OCI-LY1 (cell line): ENCODE results near the gene PPCS.
"Not testable (repeated sequence)": the region's sequence is repeated elsewhere in the genome, so short reads cannot be mapped to it uniquely, and the experiment has no call there.

Source experiments
- H2AFZ ChIP-seq: fragments of 200-600 bp; sonication (generic), shearing (Covaris generic); 2 replicates; pipeline ENCODE4 v1.6.0; 2014; ENCODE audit warnings: antibody characterized with exemption, mild to moderate bottlenecking, low read length
- H3F3A ChIP-seq: fragments of 200-600 bp; sonication (generic), shearing (Covaris generic); 2 replicates; pipeline ENCODE4 v1.6.0; 2014; ENCODE audit warnings: mild to moderate bottlenecking, antibody characterized with exemption, low read length, moderate library complexity; ENCODE audit not compliant: insufficient read depth
- H3K27ac ChIP-seq: fragments of 200-600 bp; sonication (generic); 2 replicates; pipeline ENCODE4 v1.5.1; 2014; ENCODE audit warnings: low read length, mixed run types, mild to moderate bottlenecking, low read depth; ENCODE audit not compliant: poor library complexity, severe bottlenecking
- H3K27me3 ChIP-seq: fragments of 200-600 bp; sonication (generic); 2 replicates; pipeline ENCODE4 v1.6.0; 2014; ENCODE audit warnings: antibody characterized with exemption, mild to moderate bottlenecking, low read length, moderate library complexity; ENCODE audit not compliant: insufficient read depth
- H3K36me3 ChIP-seq: fragments of 200-600 bp; sonication (generic); 2 replicates; pipeline ENCODE4 v1.6.1; 2014; ENCODE audit warnings: mild to moderate bottlenecking, antibody characterized with exemption, low read length, moderate library complexity, mixed read lengths; ENCODE audit not compliant: insufficient read depth
- H3K4me1 ChIP-seq: fragments of 200-600 bp; sonication (generic); 2 replicates; pipeline ENCODE4 v1.5.1; 2014; ENCODE audit warnings: mild to moderate bottlenecking, low read length, moderate library complexity; ENCODE audit not compliant: insufficient read depth, severe bottlenecking
- H3K4me2 ChIP-seq: fragments of 200-600 bp; sonication (generic), shearing (Covaris generic); 2 replicates; pipeline ENCODE4 v1.6.1; 2014; ENCODE audit warnings: low read length
- H3K4me3 ChIP-seq: fragments of 200-600 bp; sonication (generic); 2 replicates; pipeline ENCODE4 v1.5.1; 2014; ENCODE audit warnings: low read length, low read depth, mild to moderate bottlenecking, mixed read lengths; ENCODE audit not compliant: poor library complexity, severe bottlenecking
- H3K79me2 ChIP-seq: fragments of 200-600 bp; shearing (Covaris generic); 2 replicates; pipeline ENCODE4 v1.6.1; 2016; ENCODE audit warnings: mixed run types, low read length, mixed read lengths; ENCODE audit not compliant: insufficient read depth
- H3K9ac ChIP-seq: fragments of 200-600 bp; sonication (generic), shearing (Covaris generic); 2 replicates; pipeline ENCODE4 v1.6.1; 2014; ENCODE audit warnings: mild to moderate bottlenecking, low read length, mixed read lengths
- H3K9me2 ChIP-seq: fragments of 200-600 bp; sonication (generic), shearing (Covaris generic); 2 replicates; pipeline ENCODE4 v1.6.1; 2014; ENCODE audit warnings: low read depth, mild to moderate bottlenecking, low read length, mixed read lengths
- H3K9me3 ChIP-seq: fragments of 200-600 bp; shearing (Covaris generic); 2 replicates; pipeline ENCODE4 v1.6.1; 2014; ENCODE audit warnings: low read length, mixed read lengths
- H4K20me1 ChIP-seq: fragments of 200-600 bp; sonication (generic), shearing (Covaris generic); 2 replicates; pipeline ENCODE4 v1.6.0; 2016; ENCODE audit warnings: mild to moderate bottlenecking, low read length; ENCODE audit not compliant: insufficient read depth
- EZH2 ChIP-seq: fragments of 200-600 bp; sonication (generic), shearing (Covaris generic); IDR thresholded peaks from 2 replicates; pipeline ENCODE4 v1.8.0; 2017; ENCODE audit warnings: borderline replicate concordance, mixed run types, mild to moderate bottlenecking, antibody characterized with exemption, low read length, moderate library complexity, mixed read lengths
- TF ChIP-seq, protein P1 (sequence below): fragments of 200-600 bp; sonication (generic), shearing (Covaris generic); IDR thresholded peaks from 2 replicates; pipeline ENCODE4 v1.5.1; 2017; ENCODE audit warnings: mild to moderate bottlenecking, antibody characterized with exemption, low read length, moderate library complexity, mixed read lengths

Gene PPCS

DNA sequence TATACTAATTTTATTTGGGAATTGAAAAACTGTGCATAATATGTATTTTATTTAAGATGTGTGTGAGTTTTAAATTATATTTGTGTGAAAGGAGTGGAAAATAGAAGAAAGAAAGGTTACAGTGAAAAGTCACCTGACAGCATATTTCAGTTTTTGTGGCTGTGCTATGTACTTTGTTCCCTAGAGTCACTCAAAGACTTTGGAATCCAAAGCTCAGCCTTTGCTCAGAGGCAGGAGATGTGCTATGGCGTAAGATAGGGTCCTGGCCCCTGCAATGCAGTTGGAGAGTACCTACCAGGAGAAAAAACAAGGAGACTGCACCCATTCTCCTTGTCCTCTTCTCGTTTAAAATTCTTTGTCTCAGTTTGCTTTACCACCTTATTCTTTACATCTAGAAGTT lies 9.7 kb downstream of the PPCS start:
- Histone ChIP-seq H3K27me3 (no peaks in the 10 kb centered on the region), H3K79me2 (no peaks in the 10 kb centered on the region), H3K4me2 (no peak overlapping the region), H3K9ac (no peak overlapping the region), H3K4me3 (no peak overlapping the region), H3F3A (no peaks in the 10 kb centered on the region), H3K27ac (no peak overlapping the region), H3K9me3 (no peaks in the 10 kb centered on the region), H4K20me1 (no peaks in the 10 kb centered on the region), H2AFZ (no peak overlapping the region), H3K9me2 (no peaks in the 10 kb centered on the region), H3K36me3 (no peaks in the 10 kb centered on the region; the same call in 1 of the 2 replicates), H3K4me1 (peaks cover 14% of the 10 kb centered on the region)
- no peak for TF ChIP-seq EZH2
- TF ChIP-seq, protein P1, sequence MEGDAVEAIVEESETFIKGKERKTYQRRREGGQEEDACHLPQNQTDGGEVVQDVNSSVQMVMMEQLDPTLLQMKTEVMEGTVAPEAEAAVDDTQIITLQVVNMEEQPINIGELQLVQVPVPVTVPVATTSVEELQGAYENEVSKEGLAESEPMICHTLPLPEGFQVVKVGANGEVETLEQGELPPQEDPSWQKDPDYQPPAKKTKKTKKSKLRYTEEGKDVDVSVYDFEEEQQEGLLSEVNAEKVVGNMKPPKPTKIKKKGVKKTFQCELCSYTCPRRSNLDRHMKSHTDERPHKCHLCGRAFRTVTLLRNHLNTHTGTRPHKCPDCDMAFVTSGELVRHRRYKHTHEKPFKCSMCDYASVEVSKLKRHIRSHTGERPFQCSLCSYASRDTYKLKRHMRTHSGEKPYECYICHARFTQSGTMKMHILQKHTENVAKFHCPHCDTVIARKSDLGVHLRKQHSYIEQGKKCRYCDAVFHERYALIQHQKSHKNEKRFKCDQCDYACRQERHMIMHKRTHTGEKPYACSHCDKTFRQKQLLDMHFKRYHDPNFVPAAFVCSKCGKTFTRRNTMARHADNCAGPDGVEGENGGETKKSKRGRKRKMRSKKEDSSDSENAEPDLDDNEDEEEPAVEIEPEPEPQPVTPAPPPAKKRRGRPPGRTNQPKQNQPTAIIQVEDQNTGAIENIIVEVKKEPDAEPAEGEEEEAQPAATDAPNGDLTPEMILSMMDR, result no peak

DNA sequence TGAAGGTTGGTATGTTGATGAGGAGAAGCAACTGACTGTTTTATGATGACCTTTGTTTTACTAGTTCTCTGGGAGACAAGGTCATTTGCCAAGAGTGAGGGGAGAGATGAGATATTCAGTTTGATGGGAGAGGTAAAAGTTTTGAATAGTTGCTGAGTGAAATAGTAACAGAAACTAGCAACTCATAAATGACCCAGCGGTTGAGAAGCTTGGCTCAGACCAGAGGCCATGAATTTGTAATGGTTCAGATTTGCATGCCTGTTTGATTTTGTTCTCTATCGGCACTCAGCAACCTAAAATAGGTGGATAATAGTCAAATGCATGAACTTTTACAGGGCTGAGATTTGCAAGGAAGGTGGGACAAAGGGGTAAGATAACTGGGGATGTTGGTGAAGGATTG lies 13.4 kb downstream of the PPCS start:
- H3K4me2 ChIP-seq, result no peak overlapping the region
- H3K9ac ChIP-seq, result no peak overlapping the region
- H4K20me1 ChIP-seq, result no peaks in the 10 kb centered on the region
- H3K27me3 ChIP-seq, result no peaks in the 10 kb centered on the region
- TF ChIP-seq, protein P1, result no peak
- TF ChIP-seq EZH2, result no peak
- no peaks in the 10 kb centered on the region for H3F3A ChIP-seq
- H3K9me2 ChIP-seq, result no peaks in the 10 kb centered on the region
- no peaks in the 10 kb centered on the region for H3K9me3 ChIP-seq
- H3K36me3 ChIP-seq, result no peaks in the 10 kb centered on the region
- no peaks in the 10 kb centered on the region for H3K79me2 ChIP-seq
- no peak overlapping the region for H3K27ac ChIP-seq
- H2AFZ ChIP-seq, result no peak overlapping the region
- H3K4me1 ChIP-seq, result no peaks in the 10 kb centered on the region
- H3K4me3 ChIP-seq, result no peak overlapping the region

DNA sequence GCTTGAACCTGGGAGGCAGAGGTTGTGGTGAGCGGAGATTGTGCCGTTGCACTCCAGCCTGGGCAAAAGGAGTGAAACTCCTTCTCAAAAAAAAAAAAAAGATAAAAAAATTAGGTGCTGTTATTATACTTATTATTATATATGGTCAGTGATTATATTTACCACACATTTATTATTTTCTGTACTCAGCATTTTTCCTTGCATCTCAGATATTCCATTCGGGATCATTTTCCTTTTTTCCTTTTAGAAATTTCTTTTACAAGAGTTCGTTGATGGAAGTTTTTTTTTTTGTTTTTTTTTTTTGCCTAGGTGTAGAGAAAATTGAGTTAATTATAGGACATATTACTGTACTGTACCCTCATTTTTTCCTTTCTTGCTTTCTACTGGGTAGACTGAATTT lies 20.3 kb downstream of the PPCS start:
- Histone ChIP-seq H3K9me2 (no peaks in the 10 kb centered on the region), H3K9ac (no peak overlapping the region), H3K27ac (no peak overlapping the region), H3K27me3 (no peaks in the 10 kb centered on the region), H3K4me3 (no peak overlapping the region), H3K4me1 (no peaks in the 10 kb centered on the region), H3K36me3 (no peaks in the 10 kb centered on the region), H3K9me3 (no peaks in the 10 kb centered on the region), H2AFZ (no peak overlapping the region), H3K79me2 (no peaks in the 10 kb centered on the region), H3K4me2 (no peak overlapping the region), H3F3A (no peaks in the 10 kb centered on the region), H4K20me1 (no peaks in the 10 kb centered on the region)
- TF ChIP-seq, protein P1, result no peak
- TF ChIP-seq EZH2, result no peak

DNA sequence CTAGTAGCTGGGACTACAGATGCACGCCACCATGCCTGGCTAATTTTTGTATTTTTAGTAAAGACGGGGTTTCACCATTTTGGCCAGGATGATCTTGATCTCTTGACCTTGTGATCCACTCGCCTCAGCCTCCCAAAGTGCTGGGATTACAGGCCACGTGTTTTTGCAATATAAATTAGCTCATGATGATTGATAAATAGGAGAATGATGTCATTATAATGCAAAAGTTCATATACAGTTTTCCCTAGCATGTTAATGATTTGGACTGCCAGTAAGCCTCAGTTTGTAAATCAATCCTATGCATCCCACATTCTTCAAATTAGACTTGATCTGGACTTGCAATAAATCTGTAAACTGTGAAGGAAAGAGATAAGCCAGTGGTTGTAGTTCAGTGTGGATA lies 21.0 kb downstream of the PPCS start:
- H3F3A ChIP-seq, H3K9ac ChIP-seq, H3K4me3 ChIP-seq, H3K79me2 ChIP-seq, H3K9me2 ChIP-seq, H3K27ac ChIP-seq, H3K4me1 ChIP-seq, H3K27me3 ChIP-seq, H3K4me2 ChIP-seq, H4K20me1 ChIP-seq, H2AFZ ChIP-seq, H3K9me3 ChIP-seq, H3K36me3 ChIP-seq: not testable (repeated sequence)
